Activated CD8-positive, alpha-beta T cell treated with anti-CD3 and anti-CD28 coated beads, Interleukin-2, amount 10 ng/mL, durations not matched to agents 7 days and 5 days (primary cell): ENCODE data around the gene EDEM2. TPM values are rescaled to one million over a fixed set of nuclear protein-coding genes. Genes with fewer than 3 reads are reported as not detected.

ENCODE experiments used
- ATAC-seq: fragments of 150-1000 bp; cut with Tn5 transposase; one replicate; pipeline ENCODE4 v1.10.0; 2021; ENCODE audit warnings: moderate library complexity
- CTCF ChIA-PET: fragments of 350-600 bp; sonication (Branson Sonifier 250); formaldehyde crosslinking; loops from one replicate; lab custom pipeline; 2021; ENCODE audit warnings: antibody characterized with exemption; lab: Charles Lee
- POLR2A ChIA-PET: fragments of 350-600 bp; sonication (Branson Sonifier 250); formaldehyde crosslinking; loops from one replicate; lab custom pipeline; 2021; ENCODE audit warnings: antibody characterized with exemption; lab: Charles Lee
- DNase-seq: peaks from one replicate; pipeline ENCODE4 v3.0.0-alpha.2; 2020
- H3K27ac Mint-ChIP-seq: one replicate; pipeline ENCODE4 v1.8.0; 2021; ENCODE audit warnings: mild to moderate bottlenecking, mixed read lengths
- H3K27me3 Mint-ChIP-seq: one replicate; pipeline ENCODE4 v1.8.0; 2021; ENCODE audit warnings: low read depth, mixed read lengths
- H3K36me3 Mint-ChIP-seq: one replicate; pipeline ENCODE4 v1.8.0; 2021; ENCODE audit warnings: low read depth, mixed read lengths
- H3K4me1 Mint-ChIP-seq: one replicate; pipeline ENCODE4 v1.8.0; 2021; ENCODE audit warnings: low read depth, mixed read lengths
- H3K4me3 Mint-ChIP-seq: one replicate; pipeline ENCODE4 v1.8.0; 2021; ENCODE audit warnings: mild to moderate bottlenecking, mixed read lengths
- H3K9me3 Mint-ChIP-seq: one replicate; pipeline ENCODE4 v1.8.0; 2022; ENCODE audit warnings: mixed read lengths; ENCODE audit not compliant: insufficient read depth
- total RNA-seq, 2 experiments: library from RNA; stranded (reverse); gene quantifications; one replicate each; pipeline ENCODE4 v1.2.3, GENCODE V29; 2021

The EDEM2 gene
- total RNA-seq, 2 experiments from 2014 or later = 19.5 to 19.6 TPM

DNA sequence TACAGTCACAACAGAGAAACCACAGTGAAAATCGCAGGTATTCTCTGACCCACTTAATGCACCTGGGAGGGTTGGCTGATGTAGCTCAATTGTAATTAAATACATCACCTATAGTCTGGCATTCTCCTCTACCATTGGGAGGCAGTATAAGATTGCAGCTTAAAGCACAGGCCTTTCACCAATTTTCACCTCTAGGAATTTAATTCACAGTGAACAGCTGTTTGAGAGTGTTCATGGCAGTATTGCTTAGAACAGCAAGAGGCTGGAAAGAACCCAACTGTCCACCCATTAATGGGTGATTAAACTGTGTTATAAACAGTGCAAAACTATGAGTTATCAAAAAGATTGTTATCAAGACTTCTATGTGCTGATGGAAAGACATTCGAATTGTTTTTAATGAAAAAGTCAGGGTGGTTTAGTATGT lies 2.0 kb downstream of the EDEM2 start:
- Mint-ChIP-seq H3K27me3 (no peaks in the 10 kb centered on the region), H3K36me3 (peaks cover 37% of the 10 kb centered on the region), H3K4me3 (peak overlapping the region; percentile 37), H3K27ac (peak overlapping the region; percentile 57), H3K4me1 (peaks cover 29% of the 10 kb centered on the region), H3K9me3 (no peaks in the 10 kb centered on the region)
- ATAC-seq = peak; percentile 37
- CTCF ChIA-PET = interaction anchor here (0.5 to 5.2 kb wide), 37 partner anchors 9 to 310 kb away, joined by 3 to 73 read pairs (median 4); partner anchors contain the start of genes ACSS2, CEP250, EIF6 and MMP24OS
- peak; percentile 37 for DNase-seq
- POLR2A ChIA-PET = no interaction called here

DNA sequence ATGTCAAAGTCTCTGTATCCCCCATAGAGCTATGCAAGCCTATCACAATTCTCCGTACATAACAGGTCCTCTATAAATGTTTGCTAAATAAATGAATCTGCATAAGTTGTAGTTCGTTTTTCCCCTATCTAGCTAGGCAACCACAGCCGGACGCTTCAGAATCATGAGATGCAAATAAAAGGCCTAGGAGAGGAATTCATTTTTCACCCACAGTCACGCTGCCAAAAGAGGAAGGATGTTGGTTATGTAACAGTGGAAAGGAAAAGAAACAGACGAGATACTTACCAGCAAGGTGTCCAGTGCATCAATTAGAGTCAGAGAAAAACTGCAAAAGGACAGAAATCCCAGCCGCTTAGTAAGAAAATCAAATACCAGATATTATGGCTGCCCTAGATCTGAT lies 2.4 kb downstream of the EDEM2 start:
- peak overlapping the region; percentile 36 for H3K27ac Mint-ChIP-seq
- ATAC-seq (no peak), DNase-seq (no peak)
- peaks cover 40% of the 10 kb centered on the region for H3K36me3 Mint-ChIP-seq
- H3K9me3 Mint-ChIP-seq = no peaks in the 10 kb centered on the region
- ChIA-PET POLR2A (interaction anchor here (0.6 kb wide), 1 partner anchor 64 kb away, joined by 3 read pairs; no protein-coding TSS in a partner anchor), CTCF (interaction anchor here (0.5 to 5.2 kb wide), 35 partner anchors 8 to 310 kb away, joined by 3 to 73 read pairs (median 4); partner anchors contain the start of genes ACSS2, CEP250, EIF6 and MMP24OS)
- H3K4me1 Mint-ChIP-seq = peaks cover 29% of the 10 kb centered on the region
- no peaks in the 10 kb centered on the region for H3K27me3 Mint-ChIP-seq
- no peak overlapping the region for H3K4me3 Mint-ChIP-seq

DNA sequence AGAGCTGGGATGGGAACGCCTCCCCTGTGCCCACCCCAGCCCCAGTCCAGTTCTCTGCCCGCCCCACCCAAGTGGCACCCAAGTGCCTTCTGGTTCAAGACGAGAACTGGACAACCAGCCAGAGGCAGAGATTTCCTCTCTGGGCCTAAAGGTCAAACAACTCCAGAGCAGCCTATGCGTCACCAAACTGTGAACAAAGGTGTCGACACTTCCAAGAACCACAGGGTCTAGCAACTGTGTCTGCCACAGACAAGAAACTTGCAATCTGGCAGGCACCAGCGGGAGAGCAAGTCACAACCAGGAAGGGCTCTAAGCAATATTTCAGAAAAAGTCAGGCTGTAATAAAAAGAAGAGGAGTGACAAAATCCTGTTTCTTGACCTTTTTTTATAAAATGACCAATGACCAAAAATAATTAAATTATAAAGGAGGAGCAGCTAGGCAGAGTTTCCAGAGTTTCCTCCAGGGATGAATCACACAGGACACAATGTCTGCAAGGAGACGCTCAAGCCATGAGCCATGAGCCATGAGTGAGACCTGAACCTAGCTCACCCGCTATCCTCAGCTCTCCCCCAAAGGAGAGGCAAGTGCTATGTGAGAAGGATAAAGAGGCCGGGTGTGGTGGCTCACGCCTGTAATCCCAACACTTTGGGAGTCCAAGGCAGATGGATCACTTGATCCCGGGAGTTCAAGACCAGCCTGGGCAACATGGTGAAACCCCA lies 11.1 kb downstream of the EDEM2 start:
- H3K27me3 Mint-ChIP-seq = no peaks in the 10 kb centered on the region
- H3K4me3 Mint-ChIP-seq = no peak overlapping the region
- peaks cover 44% of the 10 kb centered on the region for H3K36me3 Mint-ChIP-seq
- no peak overlapping the region for H3K27ac Mint-ChIP-seq
- ChIA-PET POLR2A (interaction anchor here (1.6 kb wide), 1 partner anchor 10 kb away, joined by 5 read pairs; no protein-coding TSS in a partner anchor), CTCF (interaction anchor here (1.8 kb wide), 1 partner anchor 9 kb away, joined by 4 read pairs; no protein-coding TSS in a partner anchor)
- H3K4me1 Mint-ChIP-seq = no peaks in the 10 kb centered on the region
- H3K9me3 Mint-ChIP-seq = no peaks in the 10 kb centered on the region
- ATAC-seq (no peak), DNase-seq (no peak)

DNA sequence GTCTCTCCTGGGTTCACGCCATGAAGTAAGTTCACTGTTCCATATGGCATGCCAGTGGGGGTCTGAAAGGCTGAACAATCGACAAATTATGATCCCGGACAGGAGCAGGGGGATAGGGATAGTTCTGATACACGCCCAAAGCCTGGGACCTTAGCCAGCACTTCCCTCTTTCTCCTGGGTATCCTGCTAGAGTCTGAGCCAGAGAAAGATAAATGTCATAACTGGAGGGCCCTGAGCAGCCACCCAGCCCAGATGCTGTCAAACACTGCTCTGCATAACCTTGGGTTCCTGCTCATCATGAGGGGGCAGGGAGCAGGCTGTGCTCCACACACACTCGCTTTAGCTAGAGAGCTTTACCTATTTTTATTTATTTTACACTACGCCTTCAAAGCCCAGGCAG lies 12.3 kb downstream of the EDEM2 start:
- no peak overlapping the region for H3K4me3 Mint-ChIP-seq

DNA sequence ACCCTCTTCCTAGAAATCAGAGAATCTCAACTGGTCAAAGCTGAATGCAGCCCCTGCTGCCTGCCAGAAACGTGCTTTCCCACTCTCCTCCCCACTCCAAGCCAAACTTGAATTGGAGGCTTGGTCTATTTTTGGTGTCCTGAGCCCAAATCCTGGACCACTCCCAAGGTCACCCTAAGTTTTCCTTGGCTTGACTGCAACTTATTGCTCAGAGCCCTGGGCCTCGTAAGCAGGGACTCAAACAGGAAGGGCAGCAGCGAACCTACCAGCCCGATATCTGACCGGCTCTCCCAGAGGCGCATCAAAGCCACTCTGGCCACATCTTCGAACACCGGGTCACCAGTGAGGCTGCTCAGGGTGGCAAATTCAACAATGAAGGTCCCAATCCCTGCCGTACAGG lies 12.7 kb downstream of the EDEM2 start:
- H3K4me1 Mint-ChIP-seq = peaks cover 2% of the 10 kb centered on the region
- no peaks in the 10 kb centered on the region for H3K9me3 Mint-ChIP-seq
- ChIA-PET POLR2A (no interaction called here), CTCF (no interaction called here)
- H3K27me3 Mint-ChIP-seq = no peaks in the 10 kb centered on the region
- no peak for ATAC-seq
- no peak for DNase-seq
- H3K36me3 Mint-ChIP-seq = peaks cover 47% of the 10 kb centered on the region
- H3K4me3 Mint-ChIP-seq = no peak overlapping the region
- no peak overlapping the region for H3K27ac Mint-ChIP-seq

More for the DNA sequence above, 12.3 kb downstream of the EDEM2 start:
- DNase-seq (no peak), ATAC-seq (no peak)
- ChIA-PET CTCF (no interaction called here), POLR2A (no interaction called here)
- Mint-ChIP-seq H3K4me1 (no peaks in the 10 kb centered on the region), H3K36me3 (peaks cover 46% of the 10 kb centered on the region), H3K9me3 (no peaks in the 10 kb centered on the region), H3K27ac (no peak overlapping the region), H3K27me3 (no peaks in the 10 kb centered on the region)

DNA sequence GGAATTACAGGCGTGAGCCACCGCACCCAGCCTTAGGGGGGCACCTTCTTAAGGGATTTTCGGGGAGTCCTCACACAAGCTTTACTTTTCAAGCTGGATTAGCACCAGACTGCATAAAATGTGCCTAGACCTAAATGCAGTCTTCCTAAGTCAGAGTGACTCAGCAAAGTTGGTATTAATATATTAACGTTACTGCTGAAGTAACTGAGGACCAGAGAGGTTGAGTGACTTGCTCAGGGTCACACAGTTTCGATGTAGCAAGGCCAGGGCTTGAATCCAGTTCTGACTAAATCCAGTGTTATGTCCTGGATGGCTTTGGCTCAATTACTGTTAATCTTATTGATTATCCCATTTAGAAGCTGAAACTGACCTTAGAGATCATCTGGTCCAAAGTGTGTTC lies 13.4 kb downstream of the EDEM2 start:
- ChIA-PET POLR2A (interaction anchor here (1.3 kb wide), 1 partner anchor 13 kb away, joined by 3 read pairs; the partner anchor contains the start of gene EDEM2), CTCF (no interaction called here)
- no peak overlapping the region for H3K4me3 Mint-ChIP-seq
- ATAC-seq (no peak), DNase-seq (no peak)
- H3K9me3 Mint-ChIP-seq = no peaks in the 10 kb centered on the region
- peaks cover 2% of the 10 kb centered on the region for H3K4me1 Mint-ChIP-seq
- no peaks in the 10 kb centered on the region for H3K27me3 Mint-ChIP-seq
- H3K27ac Mint-ChIP-seq = no peak overlapping the region
- H3K36me3 Mint-ChIP-seq = peaks cover 45% of the 10 kb centered on the region

DNA sequence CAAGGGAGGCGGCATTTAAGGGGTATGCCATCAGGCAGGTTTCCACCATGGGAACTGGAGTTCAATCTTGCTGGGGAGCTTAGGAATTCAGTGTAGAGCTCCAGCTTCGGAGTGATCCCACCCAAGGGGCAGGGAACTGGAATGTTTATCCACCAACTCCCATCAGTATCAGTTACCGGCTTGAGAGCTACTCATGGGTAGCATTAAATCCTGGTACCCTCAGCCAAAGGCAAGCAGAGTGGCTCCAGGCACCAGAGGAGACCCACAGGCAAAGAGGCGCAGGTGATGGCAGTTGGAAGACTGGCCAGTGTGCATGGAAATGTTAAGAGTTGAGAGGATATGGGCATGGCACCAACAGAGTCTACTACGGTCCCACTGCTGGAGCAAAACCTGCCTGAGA lies 14.1 kb downstream of the EDEM2 start:
- Mint-ChIP-seq H3K36me3 (peaks cover 45% of the 10 kb centered on the region), H3K4me3 (no peak overlapping the region), H3K9me3 (no peaks in the 10 kb centered on the region), H3K27me3 (no peaks in the 10 kb centered on the region), H3K27ac (no peak overlapping the region), H3K4me1 (peaks cover 2% of the 10 kb centered on the region)
- DNase-seq (no peak), ATAC-seq (no peak)
- ChIA-PET POLR2A (interaction anchor here (0.5 to 1.3 kb wide), 2 partner anchors 14 to 154 kb away, joined by 3 read pairs; partner anchors contain the start of gene EDEM2), CTCF (no interaction called here)

DNA sequence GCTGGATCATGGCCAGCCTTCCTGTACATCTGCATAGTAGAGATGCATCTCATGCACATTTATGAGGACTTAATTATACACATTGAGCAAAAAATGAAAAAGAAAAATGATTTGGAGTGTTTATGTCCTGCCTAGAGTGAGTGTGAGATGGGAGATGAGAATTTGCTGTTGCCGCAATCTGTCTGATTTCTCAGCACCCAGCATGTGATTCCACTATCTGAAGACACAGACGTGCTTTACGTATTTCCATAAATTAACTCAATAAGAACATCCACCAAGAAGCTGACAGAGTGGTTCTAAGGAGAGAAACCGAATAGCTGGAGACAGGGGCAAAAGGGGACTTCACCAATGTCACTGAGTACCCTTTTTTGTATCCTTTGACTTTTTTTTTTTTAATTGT lies 15.2 kb downstream of the EDEM2 start:
- no peak overlapping the region for H3K4me3 Mint-ChIP-seq
- H3K27me3 Mint-ChIP-seq = no peaks in the 10 kb centered on the region
- no peak overlapping the region for H3K27ac Mint-ChIP-seq
- ATAC-seq (no peak), DNase-seq (no peak)
- ChIA-PET POLR2A (interaction anchor here (0.7 kb wide), 1 partner anchor 160 kb away, joined by 3 read pairs; no protein-coding TSS in a partner anchor), CTCF (no interaction called here)
- peaks cover 2% of the 10 kb centered on the region for H3K4me1 Mint-ChIP-seq
- no peaks in the 10 kb centered on the region for H3K9me3 Mint-ChIP-seq
- peaks cover 39% of the 10 kb centered on the region for H3K36me3 Mint-ChIP-seq

DNA sequence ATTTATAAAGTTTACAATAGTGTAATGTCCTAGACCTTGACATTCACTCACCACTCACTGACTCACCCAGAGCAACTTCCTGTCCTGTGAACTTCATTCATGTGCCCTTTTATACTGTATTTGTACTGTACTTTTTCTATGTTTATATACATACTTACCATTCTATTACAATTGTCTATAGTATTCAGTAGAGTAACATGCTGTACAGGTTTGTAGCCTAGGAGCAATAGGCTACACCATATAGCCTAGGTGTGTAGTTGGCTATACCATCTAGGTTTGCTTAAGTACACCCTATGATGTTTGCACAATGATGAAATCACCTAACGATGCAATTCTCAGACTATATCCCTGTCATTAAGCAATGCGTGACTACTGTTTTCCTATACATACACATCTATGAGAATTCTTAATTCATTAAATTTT lies 17.5 kb downstream of the EDEM2 start:
- Mint-ChIP-seq H3K4me1 (peaks cover 2% of the 10 kb centered on the region), H3K27me3 (no peaks in the 10 kb centered on the region), H3K9me3 (no peaks in the 10 kb centered on the region), H3K4me3 (no peak overlapping the region), H3K36me3 (peaks cover 50% of the 10 kb centered on the region), H3K27ac (no peak overlapping the region)
- POLR2A ChIA-PET = no interaction called here
- CTCF ChIA-PET = no interaction called here
- DNase-seq (no peak), ATAC-seq (peak; percentile 15)

DNA sequence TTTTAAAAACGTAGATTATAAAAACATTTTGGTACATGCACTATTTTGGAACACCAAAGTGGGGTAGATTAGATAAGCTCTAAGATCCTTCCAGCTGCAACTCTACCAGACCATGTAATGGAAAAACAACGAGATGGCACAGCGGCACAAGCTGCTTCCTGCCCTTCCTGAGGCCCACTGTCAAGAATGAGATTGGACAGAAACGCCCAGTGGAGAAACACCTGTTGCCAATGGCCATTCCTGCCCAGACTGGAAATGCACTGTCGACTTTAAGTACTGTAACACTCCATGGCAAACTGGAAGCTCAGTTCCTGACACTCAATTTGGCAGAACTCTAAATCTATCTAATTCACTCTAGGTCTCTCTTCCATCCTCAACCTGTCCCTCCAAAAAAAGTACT lies 21.4 kb downstream of the EDEM2 start:
- no peaks in the 10 kb centered on the region for H3K9me3 Mint-ChIP-seq
- H3K4me1 Mint-ChIP-seq = peaks cover 2% of the 10 kb centered on the region
- ATAC-seq (no peak), DNase-seq (no peak)
- CTCF ChIA-PET = interaction anchor here (0.6 to 1.3 kb wide), 5 partner anchors 19 to 143 kb away, joined by 3 to 8 read pairs (median 4); partner anchors contain the start of gene EDEM2
- POLR2A ChIA-PET = no interaction called here
- peaks cover 54% of the 10 kb centered on the region for H3K36me3 Mint-ChIP-seq
- no peaks in the 10 kb centered on the region for H3K27me3 Mint-ChIP-seq
- no peak overlapping the region for H3K4me3 Mint-ChIP-seq
- no peak overlapping the region for H3K27ac Mint-ChIP-seq

DNA sequence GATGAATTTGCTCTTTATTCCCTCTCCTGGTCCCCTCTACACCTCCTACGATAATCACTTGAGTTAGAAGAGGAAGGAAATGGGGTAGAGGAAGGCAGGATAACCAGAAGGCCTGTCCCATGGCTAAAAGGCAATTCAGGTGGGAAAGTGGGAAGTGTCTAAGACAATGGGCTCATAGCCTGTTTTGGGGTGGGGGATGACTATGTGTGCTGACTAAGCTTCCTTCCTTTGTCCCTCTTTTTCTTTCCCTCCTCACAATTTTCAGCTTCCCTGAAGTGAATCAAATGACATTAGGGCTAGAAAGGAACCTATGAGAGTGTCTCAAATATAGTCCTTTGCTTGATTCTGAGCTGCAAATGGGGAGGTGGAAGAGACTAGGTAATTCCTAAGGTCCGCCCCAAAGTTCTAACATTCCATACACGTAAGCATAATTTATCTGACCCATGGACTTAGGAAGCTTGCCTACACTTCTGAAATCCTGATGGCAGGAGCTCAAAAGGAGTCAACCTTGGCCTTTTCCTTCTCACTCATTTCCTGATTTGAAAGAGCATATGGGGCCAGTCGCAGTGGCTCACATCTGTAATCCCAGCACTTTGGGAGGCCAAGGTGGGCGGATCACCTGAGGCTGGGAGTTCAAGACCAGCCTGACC lies 24.3 kb downstream of the EDEM2 start:
- H3K36me3 Mint-ChIP-seq = peaks cover 62% of the 10 kb centered on the region
- DNase-seq = no peak
- H3K9me3 Mint-ChIP-seq = no peaks in the 10 kb centered on the region
- H3K4me3 Mint-ChIP-seq = no peak overlapping the region
- no peak overlapping the region for H3K27ac Mint-ChIP-seq
- ATAC-seq = no peak
- peaks cover 2% of the 10 kb centered on the region for H3K4me1 Mint-ChIP-seq
- ChIA-PET POLR2A (no interaction called here), CTCF (interaction anchor here (1.4 kb wide), 1 partner anchor 24 kb away, joined by 3 read pairs; the partner anchor contains the start of gene EDEM2)
- H3K27me3 Mint-ChIP-seq = no peaks in the 10 kb centered on the region

DNA sequence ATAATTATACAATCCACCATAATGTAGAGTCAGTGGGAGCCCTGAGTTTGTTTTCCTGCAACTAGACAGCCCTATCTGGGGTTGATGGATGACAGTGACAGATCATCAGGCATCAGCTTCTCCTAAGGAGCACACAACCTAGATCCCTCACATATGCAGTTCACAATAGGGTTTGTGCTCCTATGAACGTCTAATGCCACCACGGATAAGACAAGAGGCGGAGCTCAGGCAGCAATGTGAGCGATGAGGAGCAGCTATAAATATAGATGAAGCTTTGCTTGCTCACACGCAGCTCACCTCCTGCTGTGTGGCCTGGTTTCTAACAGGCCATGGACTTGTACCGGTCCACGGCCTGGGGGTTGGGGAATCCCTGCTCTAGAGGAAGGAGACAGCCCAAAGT lies 25.9 kb downstream of the EDEM2 start:
- Mint-ChIP-seq H3K27ac (no peak overlapping the region), H3K27me3 (no peaks in the 10 kb centered on the region), H3K36me3 (peaks cover 59% of the 10 kb centered on the region), H3K4me1 (peaks cover 2% of the 10 kb centered on the region), H3K4me3 (no peak overlapping the region), H3K9me3 (no peaks in the 10 kb centered on the region)
- CTCF ChIA-PET = no interaction called here
- ATAC-seq (no peak), DNase-seq (no peak)
- POLR2A ChIA-PET = no interaction called here
